HEK293 (cell line): ENCODE data around the gene DNAH1.

Source experiments
- ZNF10 ChIP-seq: fragments of 450-650 bp; formaldehyde crosslinking; IDR thresholded peaks from 2 replicates; pipeline ENCODE4 v1.5.1; 2017; ENCODE audit warnings: missing biosample characterization, missing genetic modification characterization
- ZNF585B ChIP-seq: fragments of 450-650 bp; formaldehyde crosslinking; IDR thresholded peaks from 2 replicates; pipeline ENCODE4 v1.5.1; 2016; ENCODE audit warnings: missing biosample characterization, missing genetic modification characterization
- TF ChIP-seq, protein P1 (sequence below): fragments of 450-650 bp; formaldehyde crosslinking; IDR thresholded peaks from 2 replicates; pipeline ENCODE4 v1.5.1; 2016; ENCODE audit warnings: missing biosample characterization, missing genetic modification characterization
- TF ChIP-seq, protein P2 (sequence below): fragments of 450-650 bp; formaldehyde crosslinking; IDR thresholded peaks from 2 replicates; pipeline ENCODE4 v1.5.1; 2016; ENCODE audit warnings: missing biosample characterization, missing genetic modification characterization
- TF ChIP-seq, protein P3 (sequence below): fragments of 450-650 bp; formaldehyde crosslinking; IDR thresholded peaks from 2 replicates; pipeline ENCODE4 v1.5.1; 2016; ENCODE audit warnings: missing biosample characterization, missing genetic modification characterization

DNA sequence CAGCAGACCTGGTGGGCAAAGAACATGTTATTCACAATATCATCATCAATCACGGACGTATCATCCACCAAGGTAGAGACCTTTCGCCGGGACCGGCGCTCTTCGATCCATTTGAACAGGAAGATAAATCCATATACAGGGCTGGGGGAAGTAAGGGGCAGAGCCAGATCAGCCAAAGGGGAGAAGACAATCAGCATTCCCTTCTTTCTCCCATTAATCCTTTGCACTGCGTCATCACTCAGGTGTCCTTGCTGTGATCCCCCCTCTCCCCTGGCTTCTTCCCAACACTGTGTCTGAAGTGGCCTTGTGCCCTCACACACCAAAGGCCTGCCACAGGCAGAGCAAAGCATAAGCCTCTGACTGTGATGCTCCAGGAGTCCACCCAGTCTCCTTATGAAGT, 92.3 kb downstream of the DNAH1 start:
- TF ChIP-seq, protein P1, sequence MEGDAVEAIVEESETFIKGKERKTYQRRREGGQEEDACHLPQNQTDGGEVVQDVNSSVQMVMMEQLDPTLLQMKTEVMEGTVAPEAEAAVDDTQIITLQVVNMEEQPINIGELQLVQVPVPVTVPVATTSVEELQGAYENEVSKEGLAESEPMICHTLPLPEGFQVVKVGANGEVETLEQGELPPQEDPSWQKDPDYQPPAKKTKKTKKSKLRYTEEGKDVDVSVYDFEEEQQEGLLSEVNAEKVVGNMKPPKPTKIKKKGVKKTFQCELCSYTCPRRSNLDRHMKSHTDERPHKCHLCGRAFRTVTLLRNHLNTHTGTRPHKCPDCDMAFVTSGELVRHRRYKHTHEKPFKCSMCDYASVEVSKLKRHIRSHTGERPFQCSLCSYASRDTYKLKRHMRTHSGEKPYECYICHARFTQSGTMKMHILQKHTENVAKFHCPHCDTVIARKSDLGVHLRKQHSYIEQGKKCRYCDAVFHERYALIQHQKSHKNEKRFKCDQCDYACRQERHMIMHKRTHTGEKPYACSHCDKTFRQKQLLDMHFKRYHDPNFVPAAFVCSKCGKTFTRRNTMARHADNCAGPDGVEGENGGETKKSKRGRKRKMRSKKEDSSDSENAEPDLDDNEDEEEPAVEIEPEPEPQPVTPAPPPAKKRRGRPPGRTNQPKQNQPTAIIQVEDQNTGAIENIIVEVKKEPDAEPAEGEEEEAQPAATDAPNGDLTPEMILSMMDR = no peak
- TF ChIP-seq ZNF10 (tag by site-specific recombination) (no peak), ZNF585B (tag by site-specific recombination) (no peak)
- TF ChIP-seq, protein P2, sequence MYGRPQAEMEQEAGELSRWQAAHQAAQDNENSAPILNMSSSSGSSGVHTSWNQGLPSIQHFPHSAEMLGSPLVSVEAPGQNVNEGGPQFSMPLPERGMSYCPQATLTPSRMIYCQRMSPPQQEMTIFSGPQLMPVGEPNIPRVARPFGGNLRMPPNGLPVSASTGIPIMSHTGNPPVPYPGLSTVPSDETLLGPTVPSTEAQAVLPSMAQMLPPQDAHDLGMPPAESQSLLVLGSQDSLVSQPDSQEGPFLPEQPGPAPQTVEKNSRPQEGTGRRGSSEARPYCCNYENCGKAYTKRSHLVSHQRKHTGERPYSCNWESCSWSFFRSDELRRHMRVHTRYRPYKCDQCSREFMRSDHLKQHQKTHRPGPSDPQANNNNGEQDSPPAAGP = no peak
- TF ChIP-seq, protein P3, sequence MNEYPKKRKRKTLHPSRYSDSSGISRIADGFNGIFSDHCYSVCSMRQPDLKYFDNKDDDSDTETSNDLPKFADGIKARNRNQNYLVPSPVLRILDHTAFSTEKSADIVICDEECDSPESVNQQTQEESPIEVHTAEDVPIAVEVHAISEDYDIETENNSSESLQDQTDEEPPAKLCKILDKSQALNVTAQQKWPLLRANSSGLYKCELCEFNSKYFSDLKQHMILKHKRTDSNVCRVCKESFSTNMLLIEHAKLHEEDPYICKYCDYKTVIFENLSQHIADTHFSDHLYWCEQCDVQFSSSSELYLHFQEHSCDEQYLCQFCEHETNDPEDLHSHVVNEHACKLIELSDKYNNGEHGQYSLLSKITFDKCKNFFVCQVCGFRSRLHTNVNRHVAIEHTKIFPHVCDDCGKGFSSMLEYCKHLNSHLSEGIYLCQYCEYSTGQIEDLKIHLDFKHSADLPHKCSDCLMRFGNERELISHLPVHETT = no peak
